ENCODE results near the gene C18orf54. TPM values are rescaled to one million over a fixed set of nuclear protein-coding genes. Genes with fewer than 3 reads are reported as not detected.
"Not testable (repeated sequence)": the region's sequence is repeated elsewhere in the genome, so short reads cannot be mapped to it uniquely, and the experiment has no call there.

The C18orf54 gene
- 1 to 10 TPM in 5 of 6 donors, under 1 TPM in 1; 0.77 to 2.3 (median 1.9) TPM for polyA plus RNA-seq (ENCODE audit: low read depth in 6 of 6)

DNA sequence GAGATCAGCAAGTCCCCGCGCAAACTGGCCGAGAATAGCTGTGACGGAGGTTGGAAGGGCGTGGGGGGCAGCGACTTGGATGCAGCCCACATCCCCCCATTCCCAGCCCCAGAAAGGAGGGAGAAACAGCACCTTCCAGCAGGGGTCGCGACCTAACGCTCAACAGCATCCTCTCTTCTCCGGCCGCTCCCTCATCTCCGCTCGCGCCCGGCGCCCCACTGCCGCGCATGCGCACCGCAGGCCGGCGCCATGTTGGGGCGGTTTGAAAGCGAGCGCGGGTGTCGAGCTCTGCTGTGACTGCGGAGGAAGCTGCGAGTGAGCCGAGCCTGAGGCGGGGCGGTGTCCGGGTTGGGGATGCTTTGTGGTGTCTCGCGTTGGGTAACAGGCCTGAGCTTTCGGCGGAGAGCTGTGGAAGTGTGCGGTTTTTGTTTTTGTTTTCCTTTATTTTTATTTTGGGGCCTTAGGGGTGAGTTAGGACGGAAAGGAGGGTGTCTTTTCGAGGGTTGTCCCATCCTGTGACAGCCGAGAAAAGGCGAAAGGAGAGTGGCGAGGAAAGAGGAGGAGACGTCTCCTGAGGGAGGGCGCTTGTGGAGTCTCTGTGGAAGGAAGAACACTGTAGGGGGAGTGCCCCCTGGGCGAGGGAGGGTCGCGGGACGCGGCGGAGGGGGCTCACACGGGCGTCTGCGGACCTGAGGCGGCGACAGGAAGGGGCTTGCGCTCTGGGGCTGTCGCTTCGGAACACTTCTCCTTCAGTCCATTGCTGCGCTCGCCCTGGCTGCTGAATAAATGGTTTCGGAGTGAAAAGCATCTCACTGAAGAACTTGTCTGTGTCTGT is at the start of gene C18orf54, which contains the start of gene STARD6:
Gene C18orf54, plus strand, starts transcription at position 247 of the 835 bp plus-strand sequence. CDS start 2,667 bp downstream, outside the sequence.
Gene STARD6, minus strand, starts transcription at position 199 of the 835 bp plus-strand sequence. CDS start 3,285 bp downstream, outside the sequence.
- Mint-ChIP-seq H3K4me1 (peaks cover 11 to 16% (median 14%) of the 10 kb centered on the region in 3 donors), H3K4me3 (peak within 1 kb of the TSS; percentile 96 to 100 (median 99)), H3K27me3 (peaks cover 0 to 6% (median 0%) of the 10 kb centered on the region in 3 donors), H3K36me3 (peaks cover 0 to 6% of the 10 kb centered on the region in 2 donors), H3K27ac (peak within 1 kb of the TSS; percentile 83 to 98 (median 95)), H3K9me3 (no peaks in the 10 kb centered on the region)
- peak; percentile 92 for DNase-seq
- ATAC-seq (ENCODE audit: low read depth in 2 of 2) = peak; percentile 92

DNA sequence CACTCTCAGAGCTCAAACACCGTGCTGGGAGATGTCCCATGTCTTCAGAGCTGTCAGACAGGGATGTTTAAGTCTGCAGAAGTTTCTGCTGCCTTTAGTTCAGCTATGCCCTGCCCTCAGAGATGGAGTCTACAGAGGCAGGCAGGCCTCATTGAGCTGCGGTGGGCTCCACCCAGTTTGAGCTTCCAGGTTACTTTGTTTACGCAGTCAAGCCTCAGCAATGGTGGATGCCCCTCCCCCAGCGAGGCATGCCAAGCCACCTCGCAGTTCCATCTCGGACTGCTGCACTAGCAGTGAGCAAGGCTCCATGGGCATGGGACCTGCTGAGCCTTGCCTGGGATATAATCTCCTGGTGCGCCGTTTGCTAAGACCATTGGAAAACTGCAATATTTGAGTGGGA is 48.1 kb upstream of the C18orf54 start:
- not testable (repeated sequence) for ATAC-seq (ENCODE audit: low read depth in 2 of 2); H3K36me3 Mint-ChIP-seq; H3K4me1 Mint-ChIP-seq; H3K4me3 Mint-ChIP-seq; DNase-seq; H3K27ac Mint-ChIP-seq
- H3K9me3 Mint-ChIP-seq = peaks cover 0 to 18% (median 3%) of the 10 kb centered on the region in 7 donors
- peaks cover 7 to 47% (median 40%) of the 10 kb centered on the region in 3 donors for H3K27me3 Mint-ChIP-seq

DNA sequence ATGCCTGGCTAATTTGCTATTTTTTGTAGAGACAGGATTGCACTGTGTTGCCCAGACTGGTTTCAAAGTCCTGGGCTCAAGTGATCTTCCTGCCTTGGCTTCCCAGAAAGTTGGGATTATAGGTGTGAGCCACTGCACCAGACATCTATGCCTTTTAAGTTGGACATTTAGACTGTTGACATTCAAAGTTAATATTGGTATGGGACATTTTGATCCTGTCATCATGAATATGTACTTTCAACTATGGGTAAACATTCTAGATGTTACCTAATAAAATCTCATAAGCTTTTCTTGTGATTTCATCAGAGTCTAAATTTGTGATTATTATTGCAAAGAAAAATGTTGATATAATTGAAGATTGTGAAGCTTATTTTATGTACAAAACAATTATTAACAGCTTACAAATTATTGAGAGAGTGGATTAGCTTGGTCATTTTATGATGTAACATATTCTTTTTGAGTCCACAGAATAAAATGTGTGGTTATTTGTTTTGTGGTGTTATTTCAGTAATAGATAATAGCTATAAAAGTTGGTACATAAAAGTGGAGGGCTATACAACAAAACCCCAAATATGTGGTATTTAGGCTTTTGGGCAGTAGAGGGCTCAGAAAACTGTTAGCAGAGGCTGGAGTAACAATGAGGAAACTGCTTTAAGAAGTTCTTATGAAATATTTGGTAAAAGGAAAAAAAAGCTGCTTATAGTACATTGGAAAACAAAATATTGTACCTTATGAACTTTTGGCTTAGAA is 41.5 kb upstream of the C18orf54 start:
- Mint-ChIP-seq H3K4me1 (no peaks in the 10 kb centered on the region), H3K36me3 (no peaks in the 10 kb centered on the region), H3K27ac (no peak overlapping the region), H3K27me3 (peaks cover 34 to 60% (median 47%) of the 10 kb centered on the region in 3 donors), H3K4me3 (no peak overlapping the region), H3K9me3 (peaks cover 0 to 12% (median 2%) of the 10 kb centered on the region in 7 donors)
- no peak for DNase-seq
- no peak for ATAC-seq (ENCODE audit: low read depth in 2 of 2)

DNA sequence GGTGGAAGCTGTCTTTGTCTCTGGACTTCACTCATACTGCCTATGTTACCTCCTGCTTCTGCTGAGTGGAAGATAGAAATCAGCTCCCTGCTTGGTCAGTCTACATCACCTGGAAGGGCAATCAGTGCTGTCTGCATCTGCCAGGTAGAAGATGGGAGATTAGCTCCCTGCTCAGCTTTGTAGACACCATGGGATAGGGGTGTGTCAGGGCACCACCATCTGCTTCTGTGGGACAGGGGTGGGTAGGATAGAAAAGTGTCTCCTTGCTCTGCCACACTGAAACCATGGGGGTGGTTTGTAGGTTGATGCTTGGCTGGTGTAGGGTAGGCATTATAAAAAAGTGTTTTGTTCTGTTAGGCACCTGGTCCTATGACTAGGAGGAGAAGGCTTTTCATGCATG is 34.1 kb upstream of the C18orf54 start:
- Mint-ChIP-seq H3K4me1 (no peaks in the 10 kb centered on the region), H3K4me3 (no peak overlapping the region), H3K36me3 (no peaks in the 10 kb centered on the region), H3K27ac (no peak overlapping the region), H3K9me3 (no peaks in the 10 kb centered on the region), H3K27me3 (peaks cover 4 to 18% (median 8%) of the 10 kb centered on the region in 3 donors)
- no peak for ATAC-seq (ENCODE audit: low read depth in 2 of 2)
- no peak for DNase-seq

DNA sequence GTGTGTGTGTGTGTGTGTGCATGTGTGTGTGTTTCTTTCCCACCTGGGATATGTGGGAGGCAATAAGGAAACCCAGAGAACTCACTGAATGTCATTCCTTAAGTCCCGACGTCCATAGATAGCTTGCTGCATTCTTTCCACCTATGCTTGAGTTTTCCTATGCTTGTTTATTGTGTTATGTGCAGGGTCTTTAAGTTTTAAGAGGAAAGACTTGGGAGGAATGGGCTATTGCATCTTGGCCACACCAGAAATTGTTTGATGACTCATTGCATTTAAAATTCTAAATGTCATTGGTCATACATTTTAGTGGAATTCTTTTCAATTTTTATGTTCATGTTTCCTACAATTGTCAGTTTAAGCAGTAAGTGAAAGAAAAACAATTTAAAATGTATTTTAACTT is 33.7 kb upstream of the C18orf54 start:
- Mint-ChIP-seq H3K27me3 (peaks cover 3 to 14% (median 8%) of the 10 kb centered on the region in 3 donors), H3K4me3 (no peak overlapping the region), H3K9me3 (no peaks in the 10 kb centered on the region), H3K36me3 (no peaks in the 10 kb centered on the region), H3K4me1 (no peaks in the 10 kb centered on the region), H3K27ac (no peak overlapping the region)
- no peak for ATAC-seq (ENCODE audit: low read depth in 2 of 2)
- no peak for DNase-seq

DNA sequence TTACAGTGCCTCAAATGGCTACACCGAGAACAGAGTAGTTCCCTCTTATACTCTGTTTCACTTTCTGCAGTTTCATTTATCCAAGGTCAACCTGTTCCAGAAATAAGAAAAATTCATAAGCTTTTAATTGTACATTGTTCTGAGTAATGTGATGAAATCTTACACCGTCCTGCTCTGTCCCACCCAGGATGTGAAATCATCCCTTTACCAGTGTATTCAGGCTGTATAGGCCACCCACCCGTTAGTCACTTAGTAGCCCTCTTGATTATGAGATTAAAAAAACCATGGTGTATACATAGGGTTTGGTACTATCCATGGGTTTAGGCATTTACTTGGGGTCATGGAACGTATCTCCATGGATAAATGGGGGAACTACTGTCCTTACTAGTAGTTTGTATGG is 29.9 kb upstream of the C18orf54 start:
- no peak for DNase-seq
- no peak for ATAC-seq (ENCODE audit: low read depth in 2 of 2)

DNA sequence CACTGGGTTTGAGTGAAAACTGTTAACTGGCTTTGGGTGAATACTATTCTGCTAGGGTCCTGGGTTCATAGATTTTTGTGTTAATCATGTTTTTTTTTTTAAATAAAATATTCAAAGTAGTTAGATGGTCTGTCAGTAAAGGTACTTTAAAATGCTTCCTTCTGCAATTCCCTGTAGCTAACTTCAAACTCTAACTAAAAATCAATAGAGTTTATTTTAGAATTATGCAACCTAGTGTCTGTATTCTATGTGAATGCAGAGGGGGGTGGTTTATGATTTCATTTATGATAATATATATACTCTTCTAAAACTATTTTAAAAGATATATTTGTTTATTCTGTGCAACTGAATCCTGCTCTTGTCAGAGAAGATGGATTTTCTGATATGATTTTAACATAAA is 27.9 kb upstream of the C18orf54 start:
- H3K4me1 Mint-ChIP-seq = no peaks in the 10 kb centered on the region
- no peak overlapping the region for H3K4me3 Mint-ChIP-seq
- no peak overlapping the region for H3K27ac Mint-ChIP-seq
- DNase-seq (no peak), ATAC-seq (ENCODE audit: low read depth in 2 of 2) (no peak)
- H3K36me3 Mint-ChIP-seq = no peaks in the 10 kb centered on the region
- no peaks in the 10 kb centered on the region for H3K9me3 Mint-ChIP-seq
- H3K27me3 Mint-ChIP-seq = peaks cover 0 to 6% (median 5%) of the 10 kb centered on the region in 3 donors

More for the DNA sequence above, 29.9 kb upstream of the C18orf54 start:
- no peaks in the 10 kb centered on the region for H3K4me1 Mint-ChIP-seq
- H3K4me3 Mint-ChIP-seq = no peak overlapping the region
- H3K27ac Mint-ChIP-seq = no peak overlapping the region
- no peaks in the 10 kb centered on the region for H3K36me3 Mint-ChIP-seq
- no peaks in the 10 kb centered on the region for H3K27me3 Mint-ChIP-seq
- H3K9me3 Mint-ChIP-seq = no peaks in the 10 kb centered on the region

DNA sequence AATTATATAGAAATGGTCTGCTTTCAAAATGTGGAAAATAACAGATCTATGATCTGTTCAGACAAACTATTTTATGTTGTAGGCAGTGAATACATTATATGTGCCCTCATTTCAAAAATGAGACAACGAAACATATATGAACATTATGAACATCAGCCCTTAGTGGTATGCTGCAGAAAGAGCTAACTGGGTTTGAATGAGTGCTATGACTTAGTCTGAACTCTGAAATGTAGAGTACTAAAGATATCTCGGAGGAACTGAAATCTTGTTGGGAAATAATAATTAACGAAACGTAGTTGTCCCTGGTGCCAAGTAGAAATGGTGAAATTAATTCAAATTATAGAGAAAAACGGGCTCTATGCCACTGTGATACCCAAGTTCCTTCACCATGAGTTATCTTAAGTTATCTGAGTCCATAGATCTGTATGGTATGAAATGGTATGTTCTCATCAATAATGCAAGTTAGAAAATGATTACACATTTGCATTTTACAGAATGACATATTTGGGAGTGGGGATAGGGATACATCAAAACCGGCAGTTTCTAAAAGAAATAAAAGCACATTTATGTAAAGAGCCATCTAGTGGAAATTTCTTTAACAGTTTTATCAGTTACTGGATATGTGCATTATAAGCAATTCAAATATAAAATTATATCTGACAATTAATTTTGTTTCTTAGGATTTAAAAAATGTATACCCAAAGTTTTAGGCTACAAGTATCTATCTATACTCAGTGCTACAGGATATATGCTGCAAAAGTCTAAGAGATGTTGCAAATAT is 26.7 kb upstream of the C18orf54 start:
- H3K4me3 Mint-ChIP-seq = no peak overlapping the region

DNA sequence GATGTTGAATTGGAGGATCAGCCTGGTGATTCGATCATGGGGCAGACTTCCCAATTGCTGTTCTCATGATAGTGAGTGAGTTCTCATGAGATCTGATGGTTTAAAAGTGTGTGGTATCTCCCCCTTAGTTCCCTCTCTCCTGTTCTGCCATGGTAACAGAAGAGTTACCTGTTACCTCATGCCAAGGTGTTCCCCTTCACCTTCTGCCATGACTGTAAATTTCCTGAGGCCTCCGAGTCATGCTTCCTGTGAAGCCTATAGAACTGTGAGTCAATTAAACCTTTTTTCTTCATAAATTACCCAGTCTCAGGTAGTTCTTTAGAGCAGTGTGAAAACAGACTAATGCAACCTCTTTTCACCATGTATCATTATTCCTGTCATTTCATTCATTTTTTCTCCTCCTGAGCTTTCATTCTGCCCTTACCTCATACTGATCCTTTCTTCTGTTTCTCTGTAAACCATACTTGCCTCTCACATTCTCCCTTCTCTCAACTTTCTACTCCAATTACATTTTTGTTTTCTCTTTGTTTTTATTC is 22.0 kb upstream of the C18orf54 start:
- Mint-ChIP-seq H3K27ac (no peak overlapping the region), H3K36me3 (peaks cover 0 to 2% of the 10 kb centered on the region in 2 donors), H3K9me3 (peaks cover 0 to 5% (median 2%) of the 10 kb centered on the region in 7 donors), H3K27me3 (peaks cover 18 to 25% (median 24%) of the 10 kb centered on the region in 3 donors), H3K4me3 (no peak overlapping the region), H3K4me1 (no peaks in the 10 kb centered on the region)
- ATAC-seq (ENCODE audit: low read depth in 2 of 2) (no peak), DNase-seq (no peak)

More for the DNA sequence above, 26.7 kb upstream of the C18orf54 start:
- H3K27ac Mint-ChIP-seq = no peak overlapping the region
- ATAC-seq (ENCODE audit: low read depth in 2 of 2) (no peak), DNase-seq (no peak)
- H3K9me3 Mint-ChIP-seq = no peaks in the 10 kb centered on the region
- no peaks in the 10 kb centered on the region for H3K4me1 Mint-ChIP-seq
- H3K36me3 Mint-ChIP-seq = no peaks in the 10 kb centered on the region
- H3K27me3 Mint-ChIP-seq = peaks cover 7 to 14% (median 12%) of the 10 kb centered on the region in 3 donors

DNA sequence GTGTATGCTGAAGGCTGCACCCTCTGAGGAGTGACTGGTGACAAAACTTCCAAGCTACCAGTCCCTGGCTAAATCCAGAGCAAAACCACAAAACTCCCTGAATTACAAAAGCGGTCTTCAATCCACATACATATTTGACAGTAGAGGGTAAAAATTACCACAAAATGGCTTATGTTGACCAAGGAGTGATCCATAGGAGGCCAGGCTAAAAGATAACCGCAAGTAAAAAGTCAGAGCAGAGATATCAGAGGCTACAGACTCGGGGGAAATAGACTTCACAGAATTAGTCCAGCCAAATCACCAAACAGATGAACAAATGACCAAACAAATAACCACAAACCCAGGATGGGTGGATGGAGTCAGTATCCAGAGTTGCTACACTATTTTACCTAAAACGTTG is 19.5 kb upstream of the C18orf54 start:
- Mint-ChIP-seq H3K4me1 (no peaks in the 10 kb centered on the region), H3K27me3 (peaks cover 18 to 25% (median 24%) of the 10 kb centered on the region in 3 donors), H3K27ac (no peak overlapping the region), H3K4me3 (no peak overlapping the region), H3K36me3 (peaks cover 0 to 8% of the 10 kb centered on the region in 2 donors), H3K9me3 (peaks cover 0 to 16% (median 3%) of the 10 kb centered on the region in 7 donors)
- DNase-seq (no peak), ATAC-seq (ENCODE audit: low read depth in 2 of 2) (no peak)

DNA sequence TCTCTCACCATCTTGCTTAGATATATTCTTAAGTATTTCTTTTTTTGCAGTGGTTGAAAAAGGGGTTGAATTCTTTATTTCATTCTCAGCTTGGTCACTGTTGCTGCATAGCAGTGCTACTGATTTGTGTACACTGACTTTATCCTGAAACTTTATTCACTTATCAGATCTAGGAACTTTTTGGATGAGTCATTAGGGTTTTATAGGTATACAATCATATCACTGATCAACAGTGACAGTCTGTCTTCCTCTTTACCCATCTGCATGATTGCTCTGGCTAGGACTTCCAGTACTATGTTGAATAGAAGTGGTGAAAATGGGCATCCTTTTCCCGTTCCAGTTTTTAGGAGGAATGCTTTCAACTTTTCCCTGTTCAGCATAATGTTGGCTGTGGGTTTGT is 6.5 kb upstream of the C18orf54 start:
- DNase-seq = no peak
- Mint-ChIP-seq H3K9me3 (peaks cover 0 to 4% (median 0%) of the 10 kb centered on the region in 7 donors), H3K27me3 (peaks cover 13 to 35% (median 33%) of the 10 kb centered on the region in 3 donors), H3K4me3 (no peak overlapping the region), H3K36me3 (no peaks in the 10 kb centered on the region), H3K27ac (no peak overlapping the region), H3K4me1 (no peaks in the 10 kb centered on the region)
- no peak for ATAC-seq (ENCODE audit: low read depth in 2 of 2)

DNA sequence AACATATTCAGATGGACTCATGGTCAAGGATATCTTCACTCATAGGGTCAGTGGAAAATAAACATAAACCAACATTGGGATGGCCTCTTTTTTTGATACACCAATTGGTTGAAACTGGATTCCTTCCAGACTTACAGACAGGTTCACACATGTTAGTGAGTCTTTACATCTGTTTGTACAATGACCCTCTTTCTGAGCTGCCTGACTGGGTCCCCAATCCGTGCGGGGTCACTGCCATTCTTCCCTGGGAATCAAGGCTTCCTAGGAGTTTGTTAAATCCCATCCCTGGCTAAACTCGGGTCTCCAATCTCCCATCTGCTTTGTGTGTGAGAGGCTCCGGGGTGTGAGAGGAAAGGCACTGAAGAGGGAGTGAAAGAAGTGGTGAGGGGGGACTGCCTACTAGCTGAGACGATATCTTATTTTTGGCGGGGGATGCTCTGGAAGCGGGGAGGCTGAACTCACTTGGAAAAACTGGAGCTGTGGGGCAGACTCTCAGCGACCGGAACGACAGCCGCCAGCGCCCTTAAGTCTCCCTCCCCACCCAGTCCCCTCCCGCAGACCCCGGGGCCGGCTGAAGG is 535 bp upstream of the C18orf54 start:
- peaks cover 0 to 2% (median 0%) of the 10 kb centered on the region in 7 donors for H3K9me3 Mint-ChIP-seq
- DNase-seq (no peak), ATAC-seq (ENCODE audit: low read depth in 2 of 2) (peak; percentile 2 to 4)
- H3K27me3 Mint-ChIP-seq = peaks cover 3 to 6% (median 4%) of the 10 kb centered on the region in 3 donors
- peaks cover 11 to 16% (median 14%) of the 10 kb centered on the region in 3 donors for H3K4me1 Mint-ChIP-seq
- peak overlapping the region; percentile 96 to 100 (median 99) for H3K4me3 Mint-ChIP-seq
- H3K27ac Mint-ChIP-seq = peak overlapping the region in 5 of 6 donors; percentile 74 to 98 (median 88)
- peaks cover 0 to 6% of the 10 kb centered on the region in 2 donors for H3K36me3 Mint-ChIP-seq
